Activated gamma-delta T cell treated with Interleukin-2 at 50 U/mL for 16 hours (primary cell): Measurements from ENCODE around the gene ACACB.

Experiments used
- DNase-seq: peaks from one replicate; pipeline ENCODE4 v3.0.0-alpha.2; 2020

ACACB gene

GRCh38 chr12:109286252-109286651, 169.9 kb downstream of the ACACB start:
- no peak for DNase-seq

GRCh38 chr12:109286652-109287051, 170.3 kb downstream of the ACACB start:
- DNase-seq, result no peak

DNA sequence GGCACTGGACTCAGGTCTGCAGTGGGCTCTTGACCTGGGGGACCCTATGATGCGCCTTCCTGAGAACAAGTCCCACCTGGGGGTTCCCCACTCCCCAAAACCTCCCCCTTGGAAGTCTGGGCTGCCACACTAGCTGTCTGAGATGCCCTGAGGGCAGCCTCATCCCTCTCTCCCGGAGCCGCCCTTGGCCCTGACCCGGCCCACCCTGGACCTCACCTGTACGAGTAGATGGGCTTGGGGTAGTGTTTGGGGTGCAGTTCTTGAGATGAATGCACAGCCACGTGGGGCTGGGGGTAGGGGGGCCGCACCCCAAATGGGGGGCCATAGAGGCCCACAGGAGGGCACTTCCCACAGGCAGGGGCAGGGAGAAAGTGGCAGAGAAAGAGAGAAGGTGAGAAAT, 170.8 kb downstream of the ACACB start:
- DNase-seq, result no peak

- DNase-seq, result no peak
Observed at GRCh38 chr12:109287811-109288469, 171.6 kb downstream of the ACACB start.

- no peak for DNase-seq
Observed at GRCh38 chr12:109288571-109288970, 172.2 kb downstream of the ACACB start.

GRCh38 chr12:109289004-109289403, 172.6 kb downstream of the ACACB start:
- no peak for DNase-seq

DNA sequence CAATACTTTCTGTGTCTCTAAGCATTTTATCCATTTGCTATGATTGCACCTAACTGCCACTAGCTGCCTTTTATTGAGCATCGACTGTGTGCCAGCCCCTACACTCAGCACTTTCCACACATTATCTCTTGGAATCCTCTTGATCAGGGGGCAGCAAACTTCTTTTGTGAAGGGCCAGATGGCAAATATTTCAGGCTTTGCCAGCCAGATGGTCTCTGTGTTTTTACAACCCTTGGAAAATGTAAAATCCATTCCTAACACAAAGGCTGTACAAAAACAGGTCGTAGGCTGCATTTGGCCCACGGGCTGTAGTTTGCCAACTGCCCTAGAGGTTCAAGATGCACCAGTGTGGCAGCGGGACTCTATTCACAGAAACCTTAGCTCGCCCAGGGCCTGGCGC, 173.2 kb downstream of the ACACB start:
- no peak for DNase-seq

GRCh38 chr12:109290061-109290460, 173.7 kb downstream of the ACACB start:
- DNase-seq, result no peak

GRCh38 chr12:109291117-109291516, 174.7 kb downstream of the ACACB start:
- no peak for DNase-seq

GRCh38 chr12:109291521-109292341, 175.3 kb downstream of the ACACB start:
- DNase-seq, result no peak

GRCh38 chr12:109292342-109292711, 175.9 kb downstream of the ACACB start:
- DNase-seq, result no peak

- no peak for DNase-seq
Observed at GRCh38 chr12:109293106-109293505, 176.7 kb downstream of the ACACB start.

DNA sequence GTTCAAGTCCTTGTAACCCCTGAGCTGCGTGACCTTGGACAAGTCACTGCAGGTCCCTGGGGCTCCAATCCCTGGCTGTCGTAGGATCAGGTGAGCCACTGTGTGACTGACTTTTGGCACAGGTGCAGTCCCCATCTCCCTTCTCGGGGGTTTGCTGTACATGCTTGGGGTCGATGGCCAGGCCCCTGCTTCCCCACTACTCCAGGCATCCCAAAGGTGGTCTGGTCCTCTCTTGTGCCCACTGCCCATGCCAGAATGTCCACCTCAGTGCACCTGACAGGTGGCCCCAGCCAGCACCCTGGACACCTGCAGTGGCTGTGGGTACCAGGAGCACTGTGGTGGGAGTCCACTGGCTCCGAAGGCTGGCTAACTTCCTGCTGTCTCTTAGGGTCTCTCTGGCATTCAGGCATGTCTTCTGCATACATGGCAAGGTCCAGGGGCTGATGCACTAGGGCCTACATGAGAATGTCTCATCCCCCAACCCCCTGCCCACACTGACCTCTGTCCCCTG, 178.0 kb downstream of the ACACB start:
- DNase-seq, result no peak

DNA sequence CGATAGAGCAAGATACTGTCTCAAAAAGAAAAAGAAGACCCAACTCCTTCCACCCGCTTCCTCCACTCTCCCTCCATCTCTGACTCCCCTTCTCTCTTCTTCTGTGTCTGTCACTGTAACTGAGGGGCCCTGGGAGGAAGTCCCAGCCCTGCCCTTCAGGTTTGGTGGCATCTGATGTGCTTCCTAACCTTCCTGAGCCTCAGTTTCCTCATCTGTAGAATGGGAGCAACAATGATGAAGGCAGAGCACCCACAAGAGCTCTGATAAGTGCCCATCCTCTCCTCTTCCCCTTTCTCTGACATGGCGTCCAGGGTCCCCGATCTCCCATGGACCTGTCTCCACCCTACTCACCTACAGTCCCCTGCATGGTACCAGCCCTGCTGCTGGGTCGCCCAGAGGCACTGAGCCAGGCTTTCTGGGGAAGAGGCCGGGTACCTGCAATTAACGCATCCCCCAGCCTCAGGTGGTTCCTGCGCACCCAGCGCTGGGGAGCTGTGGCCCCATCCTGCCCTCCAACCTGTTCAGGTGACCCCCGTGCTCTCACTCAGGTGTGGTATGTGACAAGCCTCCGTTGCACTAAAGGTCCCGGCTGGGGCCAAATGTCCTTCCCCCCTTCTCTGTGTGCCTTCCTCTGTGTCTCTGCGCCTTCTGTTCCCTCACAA, 179.5 kb downstream of the ACACB start:
- DNase-seq, result no peak

DNA sequence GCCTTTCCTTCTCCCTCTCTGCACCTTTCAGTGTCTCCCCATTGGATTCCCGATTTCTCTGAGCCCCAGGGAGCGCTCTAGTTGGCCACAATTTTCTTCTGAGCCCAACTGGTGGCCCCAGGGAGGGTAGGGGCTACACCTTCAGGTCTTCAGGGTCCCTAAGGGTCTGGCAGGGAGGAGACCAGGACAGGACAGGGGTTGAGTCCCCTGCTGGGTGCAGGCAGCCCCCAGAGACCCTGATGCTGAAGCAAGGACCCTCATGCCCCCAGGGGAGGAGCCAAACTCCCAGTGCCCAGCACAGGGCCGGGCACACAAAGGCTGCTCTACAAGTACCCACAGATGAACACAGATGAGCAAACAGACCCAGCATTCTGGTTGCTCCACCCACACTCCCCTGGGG, 180.0 kb downstream of the ACACB start:
- no peak for DNase-seq

DNA sequence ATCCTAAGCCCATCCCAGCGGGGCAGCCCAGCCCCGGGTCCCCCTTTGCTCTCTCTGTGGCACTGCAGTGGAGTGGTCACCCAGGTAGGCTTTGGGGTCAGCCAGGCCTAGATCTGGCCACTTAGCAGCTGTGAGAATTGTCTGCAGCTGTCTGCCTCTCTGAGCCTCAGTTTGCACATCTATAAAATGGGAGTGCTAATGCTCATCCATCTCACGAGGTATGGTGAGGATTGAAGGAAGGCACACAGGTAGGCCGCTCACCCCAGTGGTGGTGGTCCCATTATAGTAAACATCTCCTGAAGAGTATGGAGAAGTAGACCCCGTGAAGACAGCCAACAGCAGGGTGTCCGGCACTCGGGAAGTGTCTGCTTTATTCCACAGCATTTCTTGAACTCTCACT, 183.5 kb downstream of the ACACB start:
- DNase-seq, result no peak

GRCh38 chr12:109301643-109302168, 185.3 kb downstream of the ACACB start:
- DNase-seq, result no peak

DNA sequence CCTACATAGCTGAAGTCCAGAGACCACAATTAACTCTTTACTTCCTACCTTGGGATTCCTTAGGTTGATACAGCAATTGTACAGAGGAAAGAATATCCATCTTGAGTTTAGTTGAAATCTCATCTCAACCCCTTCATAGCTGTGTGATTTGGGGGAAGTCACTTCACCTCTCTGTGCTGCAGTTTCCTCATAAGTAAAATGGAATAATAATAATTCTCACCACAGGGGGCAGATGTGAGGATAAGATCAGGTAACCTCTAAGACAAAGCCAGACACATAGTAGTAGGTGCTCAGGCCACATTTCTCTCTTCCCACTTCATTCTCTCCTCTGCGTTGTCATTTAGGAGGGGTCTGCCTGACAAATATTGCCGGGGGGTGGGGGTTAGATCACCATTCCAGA, 186.0 kb downstream of the ACACB start:
- DNase-seq, result no peak

- no peak for DNase-seq
Observed at GRCh38 chr12:109302770-109303169, 186.4 kb downstream of the ACACB start.

GRCh38 chr12:109304485-109304884, 188.1 kb downstream of the ACACB start:
- DNase-seq, result no peak

DNA sequence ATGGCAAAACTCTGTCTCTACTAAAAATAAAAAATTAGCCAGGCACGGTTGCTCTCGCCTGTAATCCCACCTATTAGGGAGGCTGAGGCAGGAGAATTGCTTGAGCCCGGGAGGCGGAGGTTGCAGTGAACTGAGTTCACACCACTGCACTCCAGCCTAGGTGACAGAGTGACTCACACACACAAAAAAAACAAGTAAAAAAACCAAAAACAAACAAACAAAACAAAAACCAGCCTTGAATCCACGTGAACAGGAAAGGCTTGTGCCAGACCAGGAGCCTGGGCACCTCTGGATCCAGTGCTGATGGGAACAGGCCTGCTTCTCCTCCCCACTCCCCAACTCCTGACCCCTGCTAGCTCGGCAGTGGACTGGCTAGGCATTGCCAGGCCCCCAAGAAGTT, 189.2 kb downstream of the ACACB start:
- no peak for DNase-seq

DNA sequence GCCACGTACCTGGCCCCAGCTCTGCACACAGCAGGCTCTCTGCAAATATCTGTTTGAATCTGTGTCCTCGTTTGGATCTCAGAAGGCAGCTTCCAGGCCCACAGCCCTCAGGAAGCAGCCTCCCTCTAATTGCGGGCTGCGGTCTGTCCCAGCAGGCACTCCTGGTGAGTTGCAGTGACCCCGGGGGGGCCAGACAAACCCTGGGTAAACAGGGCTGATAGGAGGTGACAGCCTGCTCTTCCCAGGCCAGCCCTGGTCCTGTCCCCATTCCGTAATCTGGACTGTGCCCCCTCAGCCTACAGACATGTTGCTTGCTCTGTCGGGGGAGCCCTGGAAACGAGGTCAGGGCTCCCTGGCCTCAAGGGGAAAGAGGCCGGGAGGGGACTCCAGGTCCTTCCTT, 190.7 kb downstream of the ACACB start:
- no peak for DNase-seq

DNA sequence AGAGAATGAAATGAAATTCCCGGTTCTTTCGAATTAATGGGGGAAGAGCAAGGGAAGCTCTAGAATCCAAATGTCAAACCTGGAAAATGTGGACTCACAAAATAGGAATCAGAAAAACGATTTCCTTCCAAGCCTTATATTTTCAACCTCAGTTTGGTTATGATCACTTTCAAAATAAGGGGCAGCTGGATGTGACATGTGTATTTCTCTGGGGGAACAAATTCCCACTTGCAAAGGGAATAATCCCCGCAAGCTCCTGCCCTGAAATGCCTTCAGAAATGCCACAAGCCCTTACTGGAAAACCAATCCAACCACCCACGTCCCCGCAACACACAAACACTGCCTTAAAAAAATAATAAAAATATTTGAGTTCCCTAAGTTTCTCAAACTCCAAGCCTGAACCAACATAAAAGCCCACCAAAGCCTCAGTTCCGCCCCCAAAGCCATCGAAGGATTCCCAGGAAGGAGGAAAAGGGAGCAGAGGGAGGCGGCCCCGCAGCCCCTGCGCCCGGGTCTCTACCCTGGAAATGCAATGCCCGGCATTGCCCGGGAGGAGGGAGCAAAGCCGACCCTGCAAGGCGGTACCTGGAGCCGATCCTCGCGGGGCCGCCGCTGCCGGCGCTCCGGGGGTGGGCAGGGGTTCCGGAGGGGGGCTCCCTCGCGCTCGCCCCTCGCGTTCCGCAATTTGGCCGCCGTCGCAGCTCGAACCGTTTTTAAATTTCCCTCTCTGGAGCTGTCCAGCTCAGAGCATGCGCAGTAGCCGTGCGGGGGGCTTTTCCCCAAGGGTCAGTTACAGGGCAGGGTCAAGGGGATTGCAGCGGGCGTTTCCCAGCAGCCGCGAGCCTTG, 192.4 kb downstream of the ACACB start, which contains the start of gene FOXN4:
FOXN4 (minus strand) TSS at position 751 of the 847 bp plus-strand sequence. CDS start 963 bp downstream, outside the sequence.
- no peak for DNase-seq
